COLO668 (cell line): ENCODE measurements around the gene LPIN3.
"Not testable (repeated sequence)": the region's sequence is repeated elsewhere in the genome, so short reads cannot be mapped to it uniquely, and the experiment has no call there.

Experiments
- DNase-seq: peaks from one replicate; lab custom pipeline; 2025; ENCODE audit not compliant: unreplicated experiment; lab: John Stamatoyannopoulos, UW

The LPIN3 gene

GRCh38 chr20:41340327-41341055, at the start of gene LPIN3:
Gene LPIN3 (plus strand): TSS chr20:41340821. CDS start chr20:41345804, 4,983 bp downstream.
- DNase-seq: peak; percentile 86

- no peak for DNase-seq
These were observed 47.2 kb upstream of the LPIN3 start for GRCh38 chr20:41293269-41294037.

- DNase-seq: no peak
These were observed 40.7 kb upstream of the LPIN3 start for GRCh38 chr20:41299899-41300298.

GRCh38 chr20:41300383-41300782, 40.2 kb upstream of the LPIN3 start:
- no peak for DNase-seq

GRCh38 chr20:41300886-41301285, 39.7 kb upstream of the LPIN3 start:
- no peak for DNase-seq

GRCh38 chr20:41304002-41304401, 36.6 kb upstream of the LPIN3 start:
- DNase-seq: no peak

GRCh38 chr20:41304424-41305079, 36.1 kb upstream of the LPIN3 start:
- DNase-seq: no peak

GRCh38 chr20:41306061-41306727, 34.4 kb upstream of the LPIN3 start:
- DNase-seq: no peak

- DNase-seq: no peak
These were observed 33.6 kb upstream of the LPIN3 start for GRCh38 chr20:41307021-41307420.

- DNase-seq: no peak
These were observed 32.3 kb upstream of the LPIN3 start for GRCh38 chr20:41308290-41308711.

- DNase-seq: no peak
These were observed 31.8 kb upstream of the LPIN3 start for GRCh38 chr20:41308726-41309413.

GRCh38 chr20:41309817-41310216, 30.8 kb upstream of the LPIN3 start:
- DNase-seq: no peak

- not testable (repeated sequence) for DNase-seq
These were observed 28.6 kb upstream of the LPIN3 start for GRCh38 chr20:41312009-41312408.

GRCh38 chr20:41314386-41314785, 26.2 kb upstream of the LPIN3 start:
- no peak for DNase-seq

- no peak for DNase-seq
These were observed 24.6 kb upstream of the LPIN3 start for GRCh38 chr20:41316051-41316450.

GRCh38 chr20:41316602-41317545, 23.7 kb upstream of the LPIN3 start:
- peak; percentile 79 for DNase-seq

GRCh38 chr20:41317546-41318270, 22.9 kb upstream of the LPIN3 start, which contains the start of gene ZHX3:
Gene ZHX3 (minus strand): TSS chr20:41317731. CDS start chr20:41204916, 112,815 bp downstream.
- DNase-seq: peak; percentile 99

- DNase-seq: no peak
These were observed 22.4 kb upstream of the LPIN3 start for GRCh38 chr20:41318271-41318649.

- no peak for DNase-seq
These were observed 20.2 kb upstream of the LPIN3 start for GRCh38 chr20:41320441-41320840.
